Measurements from ENCODE around the gene SPTBN4.

DNA sequence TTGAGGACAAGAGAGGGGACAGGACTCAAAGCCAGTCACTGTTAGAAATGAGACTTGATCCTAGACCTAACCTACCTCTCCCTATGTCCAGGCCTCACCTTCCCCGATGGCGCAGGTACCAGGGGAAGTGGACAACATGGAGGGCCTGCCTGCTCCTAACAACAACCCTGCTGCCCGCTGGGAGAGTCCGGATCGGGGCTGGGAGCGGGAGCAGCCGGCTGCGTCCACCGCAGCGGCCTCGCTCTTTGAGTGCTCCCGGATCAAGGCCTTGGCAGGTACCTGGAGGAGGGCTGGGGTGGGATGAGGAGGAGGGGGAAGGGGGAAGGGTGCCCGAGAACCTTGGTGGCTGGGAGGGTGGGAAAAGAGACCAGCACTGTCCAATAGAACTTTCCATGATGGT lies 5.7 kb downstream of the SPTBN4 start:
- TF ChIP-seq, protein P1, sequence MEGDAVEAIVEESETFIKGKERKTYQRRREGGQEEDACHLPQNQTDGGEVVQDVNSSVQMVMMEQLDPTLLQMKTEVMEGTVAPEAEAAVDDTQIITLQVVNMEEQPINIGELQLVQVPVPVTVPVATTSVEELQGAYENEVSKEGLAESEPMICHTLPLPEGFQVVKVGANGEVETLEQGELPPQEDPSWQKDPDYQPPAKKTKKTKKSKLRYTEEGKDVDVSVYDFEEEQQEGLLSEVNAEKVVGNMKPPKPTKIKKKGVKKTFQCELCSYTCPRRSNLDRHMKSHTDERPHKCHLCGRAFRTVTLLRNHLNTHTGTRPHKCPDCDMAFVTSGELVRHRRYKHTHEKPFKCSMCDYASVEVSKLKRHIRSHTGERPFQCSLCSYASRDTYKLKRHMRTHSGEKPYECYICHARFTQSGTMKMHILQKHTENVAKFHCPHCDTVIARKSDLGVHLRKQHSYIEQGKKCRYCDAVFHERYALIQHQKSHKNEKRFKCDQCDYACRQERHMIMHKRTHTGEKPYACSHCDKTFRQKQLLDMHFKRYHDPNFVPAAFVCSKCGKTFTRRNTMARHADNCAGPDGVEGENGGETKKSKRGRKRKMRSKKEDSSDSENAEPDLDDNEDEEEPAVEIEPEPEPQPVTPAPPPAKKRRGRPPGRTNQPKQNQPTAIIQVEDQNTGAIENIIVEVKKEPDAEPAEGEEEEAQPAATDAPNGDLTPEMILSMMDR (IDR thresholded peaks at IDR 0.05) = no peak
- no peak for TF ChIP-seq POLR2A (IDR thresholded peaks at IDR 0.05)
